Adrenal gland (tissue), 12 donors: ENCODE results near the gene NABP2. TPM values are rescaled to one million over a fixed set of nuclear protein-coding genes. Genes with fewer than 3 reads are reported as not detected.

ENCODE experiments used
- DNase-seq, 7 donors: peaks; one replicate each; pipeline ENCODE4 v3.0.0-alpha.2; 2019 to 2020
- H3K27ac ChIP-seq, 5 donors: fragments of 200-600 bp; sonication (generic) in 4 of 5; 1 replicate in 3 of 5; 2 replicates in 2 of 5; pipeline versions ENCODE4 v1.5.1 to v1.8.0; 2016 to 2020; ENCODE audit warnings: mild to moderate bottlenecking in 1 of 5
- H3K27me3 ChIP-seq: fragments of 200-600 bp; 2 replicates; pipeline ENCODE4 v1.8.0; 2021
- H3K36me3 ChIP-seq, 2 donors: fragments of 200-600 bp; replicated peaks in 1 of 2; 1 replicate in 1 of 2; 2 replicates in 1 of 2; pipeline versions ENCODE4 v1.5.1 to v1.8.0; 2018 to 2022
- H3K4me1 ChIP-seq, 2 donors: fragments of 200-600 bp; replicated peaks in 1 of 2; 1 replicate in 1 of 2; 2 replicates in 1 of 2; pipeline versions ENCODE4 v1.5.1 to v1.8.0; 2018 to 2021
- H3K4me3 ChIP-seq, 4 donors: fragments of 200-600 bp; sonication (generic) in 3 of 4; one replicate each; pipeline ENCODE4 v1.5.1; 2016 to 2018
- H3K9me3 ChIP-seq, 3 donors: fragments of 200-600 bp; sonication (generic) in 1 of 3; replicated peaks in 1 of 3; 1 replicate in 2 of 3; 2 replicates in 1 of 3; pipeline versions ENCODE4 v1.5.1 to v1.8.0; 2016 to 2021
- POLR2A ChIP-seq, 2 donors: fragments of 450-650 bp; IDR thresholded peaks; one replicate each; pipeline ENCODE4 v1.6.1; 2017; ENCODE audit warnings: antibody characterized with exemption in 2 of 2, mild to moderate bottlenecking in 2 of 2, moderate library complexity in 1 of 2
- WGBS, 4 donors: extraction: QIAGEN DNeasy Blood & Tissue Kit in 2 of 4; methylation state at CpG; one replicate each; pipeline versions ENCODE4 v1.1.5 to v1.1.7; 2013 to 2017; 5-methylcytosine and 5-hydroxymethylcytosine counted together
- intact Hi-C, 2 donors: fragments of 100-400 bp; cut with DNase I; formaldehyde crosslinking; loops; one replicate each; pipeline versions ENCODE4 v1.14.1 to v1.15.0; 2022 to 2023
- polyA plus RNA-seq, 3 donors: library from polyadenylated mRNA; stranded (reverse); fragments of 200-250 nt in 2 of 3; fragments of 350-450 nt in 1 of 3; fragmentation: Illumina TruSeq in 1 of 3; extraction: RNeasy Lipid Tissue Mini Kit (QIAGEN cat#74804) in 1 of 3; gene quantifications; one replicate each; pipeline ENCODE4 v1.2.3, GENCODE V29; 2013 to 2014
- total RNA-seq, 9 donors: library from RNA; depleted of rRNA in 4 of 9; stranded (reverse); fragments of >200 nt in 4 of 9; fragments of 120-200 nt in 1 of 9; fragmentation: NEBNext Ultra II Directional in 1 of 9; extraction: Animal tissue kit (Norgen Biotek cat#: 25700) in 1 of 9; gene quantifications; one replicate each; pipeline versions ENCODE4 v1.1.0 to v1.2.4, GENCODE V29; 2013 to 2023
- TF ChIP-seq, protein P1 (sequence below), 6 experiments: fragments of 450-650 bp in 4 of 6; fragments of 200-600 bp in 2 of 6; sonication (generic) in 1 of 6; IDR thresholded peaks; 1 replicate in 5 of 6; 2 replicates in 1 of 6; pipeline versions ENCODE4 v1.5.1 to v1.8.0; 2016 to 2021; ENCODE audit warnings: antibody characterized with exemption in 6 of 6, mild to moderate bottlenecking in 2 of 6, moderate library complexity in 1 of 6
- donor health status: healthy with polysubstance abuse.
- donor health status: Bipolar disorder and iron deficiency.
- donor health status: DM: yes; HTN: yes; CAD: no.
- donor health status: DM: no; HTN: no; CAD: no.
- donor health status: DM: no; HTN: no; CAD: no.
- donor health status: DM: yes; HTN: yes; CAD: no.

NABP2 gene
- total and polyA plus RNA-seq, 12 donors = 23.8 to 55.4 (median 46.2) TPM

DNA sequence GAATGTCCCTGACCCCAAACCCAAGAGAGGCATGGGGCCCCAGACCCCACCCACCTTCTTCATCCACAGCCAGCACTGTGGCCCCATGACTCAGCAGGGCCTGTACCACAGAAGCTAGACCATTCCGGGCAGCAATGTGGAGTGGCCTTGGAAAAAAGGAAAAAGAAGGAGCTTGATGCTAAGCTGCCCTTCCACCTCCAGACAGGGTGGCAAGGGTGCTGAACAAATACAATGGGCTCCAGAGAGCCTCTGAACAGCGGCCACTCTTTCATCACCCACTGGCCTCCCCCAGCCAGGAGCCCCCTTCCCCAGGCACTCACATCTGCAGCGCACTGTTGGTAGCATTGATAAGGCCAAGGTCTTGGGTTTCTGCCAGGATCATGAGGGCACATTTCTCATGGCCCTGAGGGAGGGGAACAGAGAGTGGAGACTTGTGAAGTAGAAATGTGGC lies 19.6 kb downstream of the NABP2 start:
- H3K4me3 ChIP-seq = no peak overlapping the region
- peaks cover 38 to 48% of the 10 kb centered on the region in 2 donors for H3K4me1 ChIP-seq
- WGBS, 4 donors = 27 to 49% (median 44%) methylated on average over 1 to 3 of the region's 3 CpGs
- no peaks in the 10 kb centered on the region for H3K9me3 ChIP-seq
- TF ChIP-seq, protein P1, sequence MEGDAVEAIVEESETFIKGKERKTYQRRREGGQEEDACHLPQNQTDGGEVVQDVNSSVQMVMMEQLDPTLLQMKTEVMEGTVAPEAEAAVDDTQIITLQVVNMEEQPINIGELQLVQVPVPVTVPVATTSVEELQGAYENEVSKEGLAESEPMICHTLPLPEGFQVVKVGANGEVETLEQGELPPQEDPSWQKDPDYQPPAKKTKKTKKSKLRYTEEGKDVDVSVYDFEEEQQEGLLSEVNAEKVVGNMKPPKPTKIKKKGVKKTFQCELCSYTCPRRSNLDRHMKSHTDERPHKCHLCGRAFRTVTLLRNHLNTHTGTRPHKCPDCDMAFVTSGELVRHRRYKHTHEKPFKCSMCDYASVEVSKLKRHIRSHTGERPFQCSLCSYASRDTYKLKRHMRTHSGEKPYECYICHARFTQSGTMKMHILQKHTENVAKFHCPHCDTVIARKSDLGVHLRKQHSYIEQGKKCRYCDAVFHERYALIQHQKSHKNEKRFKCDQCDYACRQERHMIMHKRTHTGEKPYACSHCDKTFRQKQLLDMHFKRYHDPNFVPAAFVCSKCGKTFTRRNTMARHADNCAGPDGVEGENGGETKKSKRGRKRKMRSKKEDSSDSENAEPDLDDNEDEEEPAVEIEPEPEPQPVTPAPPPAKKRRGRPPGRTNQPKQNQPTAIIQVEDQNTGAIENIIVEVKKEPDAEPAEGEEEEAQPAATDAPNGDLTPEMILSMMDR (IDR thresholded peaks at IDR 0.05) = no peak
- no peak for TF ChIP-seq POLR2A (IDR thresholded peaks at IDR 0.05)
- intact Hi-C loops = no loop called here
- no peaks in the 10 kb centered on the region for H3K27me3 ChIP-seq
- peaks cover 0 to 95% of the 10 kb centered on the region in 2 donors for H3K36me3 ChIP-seq
- H3K27ac ChIP-seq = peak overlapping the region; percentile 10 to 93 (median 76)
- DNase-seq = peak; percentile 74 to 93 (median 86)

GRCh38 chr12:56244494-56244893 lies 20.4 kb downstream of the NABP2 start:
- Histone ChIP-seq H3K27me3 (no peaks in the 10 kb centered on the region), H3K9me3 (no peaks in the 10 kb centered on the region), H3K4me3 (no peak overlapping the region), H3K36me3 (peaks cover 0 to 98% of the 10 kb centered on the region in 2 donors), H3K27ac (peak overlapping the region; percentile 10 to 93 (median 76)), H3K4me1 (peaks cover 38 to 48% of the 10 kb centered on the region in 2 donors)
- intact Hi-C loops = no loop called here
- no peak for DNase-seq
- TF ChIP-seq, protein P1 (IDR thresholded peaks at IDR 0.05) = no peak
- TF ChIP-seq POLR2A (IDR thresholded peaks at IDR 0.05) = no peak
- WGBS, 4 donors = 82 to 85% (median 83%) methylated on average over 5 to 14 of the region's 14 CpGs

- intact Hi-C loops = no loop called here
- no peak overlapping the region for H3K4me3 ChIP-seq
- TF ChIP-seq, protein P1 (IDR thresholded peaks at IDR 0.05) = no peak
- TF ChIP-seq POLR2A (IDR thresholded peaks at IDR 0.05) = no peak
- H3K4me1 ChIP-seq = peaks cover 24 to 25% of the 10 kb centered on the region in 2 donors
- no peaks in the 10 kb centered on the region for H3K9me3 ChIP-seq
- H3K27ac ChIP-seq = peak overlapping the region in 1 of 5 donors; percentile 5
- DNase-seq = no peak
- H3K27me3 ChIP-seq = no peaks in the 10 kb centered on the region
- peaks cover 0 to 98% of the 10 kb centered on the region in 2 donors for H3K36me3 ChIP-seq
- WGBS, 4 donors = 83 to 96% (median 91%) methylated on average over 14 to 16 of the region's 16 CpGs
Observed at GRCh38 chr12:56247923-56248322, 23.8 kb downstream of the NABP2 start.

DNA sequence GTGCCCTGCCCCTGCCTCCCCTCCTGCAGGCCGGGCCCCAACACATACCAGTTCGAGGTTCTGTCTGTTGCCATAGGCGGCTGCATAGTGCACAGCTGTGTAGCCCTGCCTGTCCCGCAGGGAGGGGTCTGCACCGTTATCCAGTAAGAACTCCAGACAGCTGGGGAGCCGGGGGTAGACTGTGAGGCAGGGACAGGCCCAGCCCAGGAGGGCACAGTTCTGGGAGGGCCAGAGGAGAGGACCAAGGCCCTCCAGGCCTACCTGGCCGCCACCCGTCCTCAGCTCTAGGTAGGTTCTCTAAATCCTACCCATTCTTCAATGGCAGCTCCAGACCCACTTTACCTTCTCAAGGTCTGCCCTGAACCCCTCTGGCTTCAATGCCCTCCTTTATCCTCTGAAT lies 24.6 kb downstream of the NABP2 start:
- Histone ChIP-seq H3K4me3 (no peak overlapping the region), H3K27me3 (no peaks in the 10 kb centered on the region), H3K36me3 (peaks cover 0 to 98% of the 10 kb centered on the region in 2 donors), H3K27ac (peak overlapping the region in 1 of 5 donors; percentile 16), H3K9me3 (no peaks in the 10 kb centered on the region), H3K4me1 (peaks cover 16 to 17% of the 10 kb centered on the region in 2 donors)
- DNase-seq = no peak
- intact Hi-C loops = no loop called here
- TF ChIP-seq, protein P1 (IDR thresholded peaks at IDR 0.05) = no peak
- TF ChIP-seq POLR2A (IDR thresholded peaks at IDR 0.05) = no peak
- 87 to 94% (median 92%) methylated on average over 2 to 8 of the region's 8 CpGs for WGBS, 4 donors
